ENCODE results near the gene HOXA10. TPM values are rescaled to one million over a fixed set of nuclear protein-coding genes. Genes with fewer than 3 reads are reported as not detected.

The HOXA10 gene
- total RNA-seq, 1 experiment from 2014 or later = not detected

GRCh38 chr7:27123477-27124053 is 50.6 kb downstream of the HOXA10 start:
- no peak overlapping the region for H2BK12ac ChIP-seq (ENCODE audit: insufficient read length, low read depth, low read length)
- no peak overlapping the region for H3K4ac ChIP-seq (ENCODE audit: low read depth, low read length)
- peaks cover 100% of the 10 kb centered on the region for H3K27me3 Mint-ChIP-seq (ENCODE audit: low read depth)
- no peak for DNase-seq
- no peak overlapping the region for H2BK15ac ChIP-seq (ENCODE audit: low read depth, low read length)
- H3K9ac ChIP-seq (ENCODE audit: extremely low read depth, insufficient read length, low read length) = no peak overlapping the region
- H3K23me2 ChIP-seq (ENCODE audit: insufficient read length, low read depth, low read length, poor library complexity, severe bottlenecking) = no peaks in the 10 kb centered on the region
- no peak overlapping the region for H3K27ac Mint-ChIP-seq
- peaks cover 0 to 10% of the 10 kb centered on the region in 2 experiments; a peak in 1 of 4 replicates for H3K4me1 Mint-ChIP-seq
- no peaks in the 10 kb centered on the region for H3K79me2 ChIP-seq (ENCODE audit: insufficient read depth, low read length)
- H4K91ac ChIP-seq (ENCODE audit: insufficient read length, low read depth, low read length) = no peak overlapping the region
- no peak overlapping the region for H2BK5ac ChIP-seq (ENCODE audit: insufficient read length, low read length)
- no CpG with 5 or more reads among the region's 26 CpGs for WGBS (ENCODE audit: extremely low coverage, insufficient read length, low lambda C conversion rate)
- no peak overlapping the region for H3K23ac ChIP-seq (ENCODE audit: insufficient read length, low read depth, low read length)
- H4K8ac ChIP-seq (replicated peaks; ENCODE audit: insufficient read length, low read depth, low read length) = no peak overlapping the region
- peaks cover 0 to 5% (median 0%) of the 10 kb centered on the region in 3 experiments; a peak in 2 of 7 replicates for H3K36me3 Mint-ChIP-seq (ENCODE audit: insufficient read depth in 1 of 3, low read depth in 3 of 3)
- H3T11ph ChIP-seq (ENCODE audit: low read length) = no peak overlapping the region
- H2AK5ac ChIP-seq (ENCODE audit: insufficient read length, low read length) = no peak overlapping the region
- H4K5ac ChIP-seq (ENCODE audit: insufficient read length, low read depth, low read length) = no peak overlapping the region
- H3K9me3 Mint-ChIP-seq = peaks cover 9 to 13% of the 10 kb centered on the region in 2 experiments; a peak in 4 of 5 replicates
- H3K56ac ChIP-seq (ENCODE audit: insufficient read length, low read depth, low read length) = no peak overlapping the region
- H3K4me3 Mint-ChIP-seq = no peak overlapping the region
- peaks cover 100% of the 10 kb centered on the region for H3K27me3 ChIP-seq (ENCODE audit: insufficient read depth, low read length)
- H3K79me1 ChIP-seq (ENCODE audit: insufficient read depth, low read depth, low read length, poor library complexity, severe bottlenecking) = no peaks in the 10 kb centered on the region
- H3K18ac ChIP-seq (ENCODE audit: insufficient read length, low read depth, low read length) = no peak overlapping the region
- no peak for TF ChIP-seq CTCF (conservative IDR thresholded peaks at IDR 0.05)
- H2BK20ac ChIP-seq (ENCODE audit: low read depth, low read length, poor library complexity, severe bottlenecking) = no peak overlapping the region
- H3K4me2 ChIP-seq (ENCODE audit: insufficient read depth, insufficient read length, low read length) = no peak overlapping the region
- H2AFZ ChIP-seq (ENCODE audit: low read length) = no peak overlapping the region
- H4K20me1 ChIP-seq (ENCODE audit: control insufficient read depth, insufficient read depth, insufficient read length) = peaks cover 2% of the 10 kb centered on the region
- no peak overlapping the region for H3K27ac ChIP-seq (ENCODE audit: insufficient read length, low read depth, low read length)
- H3K14ac ChIP-seq (ENCODE audit: insufficient read depth, low read length) = no peak overlapping the region
- no peaks in the 10 kb centered on the region for H3K9me3 ChIP-seq (ENCODE audit: control insufficient read depth, low read depth, low read length)
- H2BK120ac ChIP-seq (ENCODE audit: low read depth, low read length, poor library complexity, severe bottlenecking) = no peak overlapping the region
- H3K4me1 ChIP-seq (ENCODE audit: insufficient read depth, low read length) = no peaks in the 10 kb centered on the region
